ENCODE measurements around the gene DAB1.
"Not testable (repeated sequence)": the region's sequence is repeated elsewhere in the genome, so short reads cannot be mapped to it uniquely, and the experiment has no call there.

Gene DAB1

DNA sequence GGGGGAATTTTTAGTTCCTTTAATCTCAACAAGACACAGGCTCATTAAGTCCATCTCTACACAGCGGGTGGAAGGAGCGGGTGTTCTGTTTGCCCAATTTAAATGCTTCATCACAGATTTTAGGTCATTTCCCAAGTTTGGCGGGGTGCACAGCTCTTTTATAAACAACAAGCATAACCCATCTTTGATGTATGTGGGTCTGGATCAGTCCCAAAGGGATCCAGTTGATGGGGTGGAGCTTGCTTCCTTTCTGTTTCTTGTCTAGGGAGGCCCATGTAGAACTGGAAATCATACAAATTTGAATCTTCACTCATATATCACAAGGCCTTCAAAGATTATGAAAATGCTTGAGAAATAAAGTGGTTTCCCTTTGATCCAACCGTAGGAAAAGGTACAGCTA, 317.6 kb downstream of the DAB1 start:
- Histone ChIP-seq H3K9ac (ENCODE audit: low read length) (no peak overlapping the region), H3K4me1 (ENCODE audit: control insufficient read depth, low read depth, low read length) (peaks cover 43% of the 10 kb centered on the region), H3K9me3 (ENCODE audit: control insufficient read depth, low read depth, low read length) (no peaks in the 10 kb centered on the region), H3K27me3 (ENCODE audit: control insufficient read depth, insufficient read depth, low read length) (no peaks in the 10 kb centered on the region), H3K4me3 (ENCODE audit: low read length) (no peak overlapping the region), H3K27ac (ENCODE audit: low read length) (no peak overlapping the region), H3K36me3 (ENCODE audit: control insufficient read depth, low read depth, low read length) (no peaks in the 10 kb centered on the region)

DNA sequence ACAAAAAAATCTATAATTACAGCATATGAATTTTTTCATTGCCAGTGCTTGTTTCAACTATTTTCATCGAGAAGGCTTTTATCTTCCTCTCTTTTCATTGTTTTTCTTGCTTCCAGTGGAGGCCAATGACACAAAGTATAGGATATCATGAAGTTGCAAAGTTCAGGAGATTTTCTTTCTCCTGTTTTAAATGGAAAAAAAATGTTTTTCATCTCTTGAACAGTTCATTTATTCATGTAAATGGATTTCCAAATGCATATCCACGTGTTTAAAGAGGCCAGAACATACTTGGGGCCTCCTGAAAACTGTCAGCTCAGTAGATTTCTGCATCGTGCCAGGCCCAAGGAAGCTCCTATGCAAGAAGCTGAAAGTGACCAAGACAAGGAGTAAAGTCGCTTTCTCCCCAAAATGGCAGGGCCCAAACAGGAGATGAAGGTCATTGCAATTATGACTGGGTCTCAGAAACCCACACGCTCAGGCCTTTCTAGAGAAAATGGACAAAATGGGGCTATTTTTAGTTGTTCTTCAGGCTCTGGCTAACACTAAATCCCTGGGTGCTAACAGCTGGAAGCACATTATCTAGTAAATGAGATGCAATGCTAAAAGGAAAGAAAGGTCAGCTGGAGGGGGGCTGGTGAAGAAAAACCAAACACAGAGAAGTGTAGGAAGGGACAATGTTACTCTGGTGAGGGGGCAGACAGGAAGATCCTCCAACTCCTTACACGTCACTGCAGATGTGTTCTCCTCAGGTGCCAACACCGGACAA, 321.1 kb downstream of the DAB1 start:
- no peaks in the 10 kb centered on the region for H3K27me3 ChIP-seq (ENCODE audit: control insufficient read depth, insufficient read depth, low read length)
- no peaks in the 10 kb centered on the region for H3K36me3 ChIP-seq (ENCODE audit: control insufficient read depth, low read depth, low read length)
- no peak overlapping the region for H3K9ac ChIP-seq (ENCODE audit: low read length)
- H3K9me3 ChIP-seq (ENCODE audit: control insufficient read depth, low read depth, low read length): no peaks in the 10 kb centered on the region
- H3K27ac ChIP-seq (ENCODE audit: low read length): no peak overlapping the region
- H3K4me3 ChIP-seq (ENCODE audit: low read length): peak overlapping the region; percentile 31
- H3K4me1 ChIP-seq (ENCODE audit: control insufficient read depth, low read depth, low read length): peaks cover 38% of the 10 kb centered on the region

DNA sequence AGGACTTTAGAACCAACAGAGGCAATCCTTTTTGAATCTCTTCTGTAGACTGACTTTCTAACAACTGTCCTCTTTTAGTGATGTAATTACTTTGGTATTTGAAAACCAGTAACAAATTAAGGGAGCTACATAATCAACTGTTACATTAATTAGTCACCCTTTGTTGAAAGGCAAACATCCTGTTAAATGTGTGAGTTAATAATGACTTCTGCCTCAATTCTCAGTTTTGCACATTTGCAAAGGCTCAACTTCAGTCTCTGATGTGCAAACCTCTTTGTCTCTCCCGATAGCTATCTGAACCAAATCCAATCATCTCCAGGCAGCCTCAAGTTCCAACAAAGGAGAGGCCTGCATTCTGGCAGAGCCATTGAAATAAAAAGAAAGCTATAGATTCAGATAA, 322.7 kb downstream of the DAB1 start:
- peaks cover 38% of the 10 kb centered on the region for H3K4me1 ChIP-seq (ENCODE audit: control insufficient read depth, low read depth, low read length)
- no peak overlapping the region for H3K27ac ChIP-seq (ENCODE audit: low read length)
- H3K9me3 ChIP-seq (ENCODE audit: control insufficient read depth, low read depth, low read length): no peaks in the 10 kb centered on the region
- no peak overlapping the region for H3K4me3 ChIP-seq (ENCODE audit: low read length)
- no peaks in the 10 kb centered on the region for H3K27me3 ChIP-seq (ENCODE audit: control insufficient read depth, insufficient read depth, low read length)
- no peak overlapping the region for H3K9ac ChIP-seq (ENCODE audit: low read length)
- no peaks in the 10 kb centered on the region for H3K36me3 ChIP-seq (ENCODE audit: control insufficient read depth, low read depth, low read length)

DNA sequence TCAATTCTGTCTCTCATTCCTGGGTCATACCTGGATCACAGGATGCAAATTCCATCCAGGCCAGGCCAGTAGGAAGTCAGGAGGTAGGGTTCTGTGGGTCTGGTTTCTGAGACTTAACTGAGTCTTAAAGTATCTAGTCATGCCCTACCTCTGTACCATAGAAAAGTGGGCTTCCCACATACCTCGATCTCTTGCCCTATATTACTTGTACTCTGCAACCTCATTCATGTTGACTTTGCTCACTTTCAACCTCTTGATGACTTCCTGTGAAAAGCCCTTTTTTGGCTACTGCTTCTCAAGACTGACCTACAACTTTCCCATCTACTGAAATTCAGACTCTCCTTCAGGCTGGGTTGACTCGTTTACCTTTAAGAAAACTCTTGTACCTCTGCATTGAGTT, 329.1 kb downstream of the DAB1 start:
- Histone ChIP-seq H3K4me1 (ENCODE audit: control insufficient read depth, low read depth, low read length) (peaks cover 5% of the 10 kb centered on the region), H3K4me3 (ENCODE audit: low read length) (no peak overlapping the region), H3K27ac (ENCODE audit: low read length) (no peak overlapping the region), H3K9me3 (ENCODE audit: control insufficient read depth, low read depth, low read length) (no peaks in the 10 kb centered on the region), H3K9ac (ENCODE audit: low read length) (no peak overlapping the region), H3K27me3 (ENCODE audit: control insufficient read depth, insufficient read depth, low read length) (no peaks in the 10 kb centered on the region), H3K36me3 (ENCODE audit: control insufficient read depth, low read depth, low read length) (no peaks in the 10 kb centered on the region)

DNA sequence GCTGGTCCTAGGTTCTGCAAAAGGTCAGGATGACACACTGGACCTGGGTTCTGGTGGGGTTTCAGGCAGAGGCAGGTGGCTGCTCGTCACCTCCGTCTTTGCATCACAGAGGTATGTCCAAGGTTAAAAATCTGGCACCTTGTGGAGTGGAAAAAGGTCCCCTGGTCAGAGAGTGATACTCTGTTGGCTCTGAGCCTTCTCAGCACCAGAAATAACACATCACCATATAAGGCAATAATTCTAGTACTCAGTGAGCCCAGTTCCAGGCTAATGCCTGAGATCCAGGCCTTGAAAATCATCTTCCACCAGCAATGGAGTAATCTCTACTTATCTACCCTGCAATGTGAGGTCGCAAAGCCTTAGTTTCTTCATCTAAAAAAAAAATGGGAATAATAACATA, 330.7 kb downstream of the DAB1 start:
- Histone ChIP-seq H3K4me1 (ENCODE audit: control insufficient read depth, low read depth, low read length) (peaks cover 7% of the 10 kb centered on the region), H3K9ac (ENCODE audit: low read length) (no peak overlapping the region), H3K27ac (ENCODE audit: low read length) (no peak overlapping the region)

DNA sequence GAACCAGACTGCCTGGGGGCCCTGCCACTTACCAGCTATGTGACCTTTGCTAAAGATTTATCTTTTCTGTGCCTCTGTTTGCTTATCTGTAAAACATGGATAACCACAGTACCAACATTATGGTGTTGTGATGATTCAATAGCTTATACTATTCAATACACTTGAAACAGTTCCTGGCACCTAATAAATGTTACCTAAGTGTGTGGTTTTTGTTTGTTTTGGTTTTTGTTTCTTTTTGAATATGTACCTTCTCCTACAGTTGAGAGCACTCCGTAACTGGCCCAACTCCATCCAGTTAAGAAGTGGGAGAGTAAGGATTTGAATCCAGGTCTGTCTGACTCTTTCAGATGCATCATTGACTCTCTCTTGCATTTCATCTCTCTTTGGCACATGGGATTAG, 332.2 kb downstream of the DAB1 start:
- Histone ChIP-seq H3K4me1 (ENCODE audit: control insufficient read depth, low read depth, low read length) (peaks cover 7% of the 10 kb centered on the region), H3K9me3 (ENCODE audit: control insufficient read depth, low read depth, low read length) (no peaks in the 10 kb centered on the region), H3K9ac (ENCODE audit: low read length) (no peak overlapping the region), H3K4me3 (ENCODE audit: low read length) (no peak overlapping the region), H3K27ac (ENCODE audit: low read length) (no peak overlapping the region), H3K36me3 (ENCODE audit: control insufficient read depth, low read depth, low read length) (no peaks in the 10 kb centered on the region), H3K27me3 (ENCODE audit: control insufficient read depth, insufficient read depth, low read length) (no peaks in the 10 kb centered on the region)

More for the DNA sequence above, 330.7 kb downstream of the DAB1 start:
- H3K4me3 ChIP-seq (ENCODE audit: low read length): no peak overlapping the region
- no peaks in the 10 kb centered on the region for H3K27me3 ChIP-seq (ENCODE audit: control insufficient read depth, insufficient read depth, low read length)
- H3K36me3 ChIP-seq (ENCODE audit: control insufficient read depth, low read depth, low read length): no peaks in the 10 kb centered on the region
- no peaks in the 10 kb centered on the region for H3K9me3 ChIP-seq (ENCODE audit: control insufficient read depth, low read depth, low read length)

DNA sequence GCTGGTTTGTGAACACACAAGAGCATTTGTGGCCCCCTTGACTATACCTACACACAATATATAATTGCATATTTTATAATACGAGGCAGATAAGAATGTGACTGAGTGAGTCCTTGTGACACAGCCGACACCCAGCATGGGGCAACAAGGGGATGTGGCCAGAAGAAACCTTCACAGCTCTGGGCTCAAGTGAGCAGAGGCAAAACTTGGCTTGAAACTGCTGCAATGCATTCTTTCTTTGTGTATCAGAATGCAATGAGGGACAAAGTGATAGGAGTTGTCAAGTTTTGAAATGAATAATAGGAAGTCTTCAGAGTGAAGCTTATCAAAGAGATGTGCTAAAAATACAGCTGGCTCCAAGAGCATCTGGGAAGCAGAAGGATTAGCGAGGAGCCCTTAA, 334.0 kb downstream of the DAB1 start:
- no peaks in the 10 kb centered on the region for H3K27me3 ChIP-seq (ENCODE audit: control insufficient read depth, insufficient read depth, low read length)
- H3K4me3 ChIP-seq (ENCODE audit: low read length): no peak overlapping the region
- H3K9me3 ChIP-seq (ENCODE audit: control insufficient read depth, low read depth, low read length): no peaks in the 10 kb centered on the region
- H3K27ac ChIP-seq (ENCODE audit: low read length): no peak overlapping the region
- H3K4me1 ChIP-seq (ENCODE audit: control insufficient read depth, low read depth, low read length): peaks cover 7% of the 10 kb centered on the region
- no peak overlapping the region for H3K9ac ChIP-seq (ENCODE audit: low read length)
- no peaks in the 10 kb centered on the region for H3K36me3 ChIP-seq (ENCODE audit: control insufficient read depth, low read depth, low read length)

DNA sequence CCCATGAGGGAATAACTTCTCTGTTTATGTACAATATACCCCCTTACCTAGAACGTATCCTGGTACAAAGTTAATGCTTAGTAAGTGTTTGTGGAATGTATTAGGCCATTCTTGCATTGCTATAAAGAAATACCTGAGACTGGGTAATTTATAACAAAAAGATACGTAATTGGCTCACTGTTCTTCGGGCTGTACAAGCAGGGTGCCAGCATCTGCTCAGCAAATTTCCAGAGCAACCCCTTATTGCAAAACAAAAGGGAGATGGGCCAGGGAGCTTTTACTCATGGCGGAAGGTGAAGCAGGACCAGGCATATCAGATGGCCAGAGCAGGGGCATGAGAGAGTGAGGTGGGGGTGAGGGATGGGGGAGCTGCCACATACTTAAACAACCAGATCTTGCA, 334.6 kb downstream of the DAB1 start:
- Histone ChIP-seq H3K9me3 (ENCODE audit: control insufficient read depth, low read depth, low read length) (no peaks in the 10 kb centered on the region), H3K27ac (ENCODE audit: low read length) (no peak overlapping the region), H3K9ac (ENCODE audit: low read length) (no peak overlapping the region), H3K4me3 (ENCODE audit: low read length) (no peak overlapping the region), H3K36me3 (ENCODE audit: control insufficient read depth, low read depth, low read length) (no peaks in the 10 kb centered on the region), H3K27me3 (ENCODE audit: control insufficient read depth, insufficient read depth, low read length) (no peaks in the 10 kb centered on the region), H3K4me1 (ENCODE audit: control insufficient read depth, low read depth, low read length) (peaks cover 7% of the 10 kb centered on the region)

DNA sequence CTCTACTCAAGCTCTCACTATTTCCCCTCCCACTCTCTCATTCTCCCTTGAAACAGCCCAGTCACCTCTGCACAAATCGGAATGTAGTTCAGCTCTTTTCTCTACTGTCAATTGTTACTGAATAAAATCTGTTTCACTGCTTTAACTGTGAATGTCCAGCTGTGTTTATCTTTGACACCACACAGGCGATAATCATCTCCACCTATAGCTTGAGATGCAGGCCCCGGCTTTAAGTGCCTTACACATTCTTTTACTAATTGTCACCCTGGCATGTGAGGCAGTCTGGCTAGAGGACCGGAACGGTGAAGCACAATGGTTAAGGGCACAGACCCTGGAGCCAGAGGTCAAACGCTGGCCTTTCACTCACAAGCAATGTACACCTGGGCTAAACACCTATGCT, 335.2 kb downstream of the DAB1 start:
- Histone ChIP-seq H3K27me3 (ENCODE audit: control insufficient read depth, insufficient read depth, low read length) (no peaks in the 10 kb centered on the region), H3K9me3 (ENCODE audit: control insufficient read depth, low read depth, low read length) (no peaks in the 10 kb centered on the region), H3K4me1 (ENCODE audit: control insufficient read depth, low read depth, low read length) (peaks cover 7% of the 10 kb centered on the region), H3K36me3 (ENCODE audit: control insufficient read depth, low read depth, low read length) (no peaks in the 10 kb centered on the region), H3K9ac (ENCODE audit: low read length) (no peak overlapping the region), H3K27ac (ENCODE audit: low read length) (no peak overlapping the region), H3K4me3 (ENCODE audit: low read length) (no peak overlapping the region)

DNA sequence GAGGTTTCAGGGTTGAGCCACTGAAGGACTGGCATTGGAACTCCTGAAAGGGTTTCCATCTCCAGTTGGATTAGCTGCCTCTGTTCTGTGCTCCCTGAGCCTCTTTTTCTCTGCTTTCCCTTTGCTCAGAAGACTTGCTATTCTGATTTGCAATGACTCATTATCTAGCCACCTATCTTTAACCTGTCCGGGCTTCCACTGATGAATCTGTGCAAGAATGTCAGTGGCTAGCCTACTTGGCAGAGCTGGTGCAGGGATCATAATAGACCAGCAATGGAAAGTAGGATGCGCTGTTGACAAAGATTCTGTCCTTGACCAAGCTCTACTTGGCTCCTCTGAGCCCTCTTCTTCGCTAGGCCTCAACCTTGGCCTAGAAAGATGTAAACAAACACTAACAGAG, 336.2 kb downstream of the DAB1 start:
- not testable (repeated sequence) for H3K27ac ChIP-seq (ENCODE audit: low read length); H3K4me3 ChIP-seq (ENCODE audit: low read length); H3K36me3 ChIP-seq (ENCODE audit: control insufficient read depth, low read depth, low read length); H3K27me3 ChIP-seq (ENCODE audit: control insufficient read depth, insufficient read depth, low read length); H3K4me1 ChIP-seq (ENCODE audit: control insufficient read depth, low read depth, low read length); H3K9ac ChIP-seq (ENCODE audit: low read length); H3K9me3 ChIP-seq (ENCODE audit: control insufficient read depth, low read depth, low read length)

DNA sequence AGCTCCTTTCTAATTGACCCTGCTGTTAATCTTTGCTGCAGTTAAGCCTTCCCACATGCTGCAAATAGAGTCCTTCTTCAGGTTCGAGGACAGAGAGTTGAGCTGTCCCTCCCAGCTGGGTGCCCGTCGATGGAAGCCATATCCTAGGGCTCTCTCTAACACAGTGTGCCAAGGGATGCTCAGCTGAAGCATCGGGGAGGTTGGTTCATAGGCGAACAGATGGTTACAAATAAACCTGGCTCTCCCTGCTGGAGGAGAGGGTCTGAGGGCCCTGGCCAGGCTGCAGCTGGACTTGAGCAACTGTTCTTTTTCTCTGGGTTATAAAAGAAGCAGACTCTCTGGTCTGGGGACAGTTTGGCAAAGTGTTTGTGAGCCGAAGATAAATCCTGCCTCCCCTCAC, 337.7 kb downstream of the DAB1 start:
- no peaks in the 10 kb centered on the region for H3K9me3 ChIP-seq (ENCODE audit: control insufficient read depth, low read depth, low read length)

DNA sequence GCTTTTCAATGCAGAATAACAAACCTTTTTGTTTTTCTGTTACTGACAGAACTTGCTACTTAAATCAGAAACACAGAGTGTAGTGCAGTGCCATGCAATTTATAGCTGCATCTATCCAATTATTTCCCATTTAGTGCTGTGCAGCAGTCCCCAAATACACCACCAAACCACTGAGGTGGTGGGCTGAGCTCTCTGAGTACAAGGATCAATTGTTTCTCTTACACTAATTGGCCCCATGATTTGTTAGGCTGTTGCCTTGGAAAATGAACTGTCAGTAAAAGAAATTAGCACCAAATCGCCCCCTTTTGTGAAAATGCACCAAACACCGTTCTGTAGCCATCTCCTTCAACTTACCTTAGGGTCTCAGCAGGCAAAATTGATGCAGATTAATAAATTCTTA, 339.2 kb downstream of the DAB1 start:
- Histone ChIP-seq H3K9me3 (ENCODE audit: control insufficient read depth, low read depth, low read length) (no peaks in the 10 kb centered on the region), H3K27me3 (ENCODE audit: control insufficient read depth, insufficient read depth, low read length) (no peaks in the 10 kb centered on the region), H3K4me3 (ENCODE audit: low read length) (no peak overlapping the region), H3K36me3 (ENCODE audit: control insufficient read depth, low read depth, low read length) (no peaks in the 10 kb centered on the region), H3K4me1 (ENCODE audit: control insufficient read depth, low read depth, low read length) (peaks cover under 1% of the 10 kb centered on the region), H3K9ac (ENCODE audit: low read length) (no peak overlapping the region), H3K27ac (ENCODE audit: low read length) (no peak overlapping the region)

More for the DNA sequence above, 337.7 kb downstream of the DAB1 start:
- Histone ChIP-seq H3K27ac (ENCODE audit: low read length) (no peak overlapping the region), H3K4me3 (ENCODE audit: low read length) (no peak overlapping the region), H3K4me1 (ENCODE audit: control insufficient read depth, low read depth, low read length) (peaks cover 7% of the 10 kb centered on the region), H3K36me3 (ENCODE audit: control insufficient read depth, low read depth, low read length) (no peaks in the 10 kb centered on the region), H3K27me3 (ENCODE audit: control insufficient read depth, insufficient read depth, low read length) (no peaks in the 10 kb centered on the region), H3K9ac (ENCODE audit: low read length) (no peak overlapping the region)
